Measurements from ENCODE around the gene SLC25A13.
"Not testable (repeated sequence)": the region's sequence is repeated elsewhere in the genome, so short reads cannot be mapped to it uniquely, and the experiment has no call there.

Gene SLC25A13

GRCh38 chr7:96344236-96344635 is 22.3 kb upstream of the SLC25A13 start:
- no peaks in the 10 kb centered on the region for H3K4me1 ChIP-seq (ENCODE audit: insufficient read depth, low read length)
- H3K27me3 ChIP-seq (ENCODE audit: control insufficient read depth in 1 of 2, insufficient read depth in 2 of 2, low read length in 2 of 2): no peaks in the 10 kb centered on the region
- no peak overlapping the region for H3K27ac ChIP-seq (ENCODE audit: low read depth, low read length)
- H3K9ac ChIP-seq (ENCODE audit: low read length): no peak overlapping the region
- no peaks in the 10 kb centered on the region for H3K9me3 ChIP-seq (ENCODE audit: low read length)
- no peak overlapping the region for H3K4me3 ChIP-seq (ENCODE audit: low read depth in 1 of 2, low read length in 2 of 2)
- H3K36me3 ChIP-seq (ENCODE audit: insufficient read depth, low read length): no peaks in the 10 kb centered on the region

GRCh38 chr7:96342049-96342448 is 20.2 kb upstream of the SLC25A13 start:
- Histone ChIP-seq H3K36me3 (ENCODE audit: insufficient read depth, low read length) (no peaks in the 10 kb centered on the region), H3K4me3 (ENCODE audit: low read depth in 1 of 2, low read length in 2 of 2) (no peak overlapping the region), H3K4me1 (ENCODE audit: insufficient read depth, low read length) (no peaks in the 10 kb centered on the region), H3K9ac (ENCODE audit: low read length) (no peak overlapping the region), H3K27ac (ENCODE audit: low read depth, low read length) (no peak overlapping the region), H3K27me3 (ENCODE audit: control insufficient read depth in 1 of 2, insufficient read depth in 2 of 2, low read length in 2 of 2) (no peaks in the 10 kb centered on the region), H3K9me3 (ENCODE audit: low read length) (no peaks in the 10 kb centered on the region)

- H3K4me1 ChIP-seq (ENCODE audit: insufficient read depth, low read length): no peaks in the 10 kb centered on the region
- H3K36me3 ChIP-seq (ENCODE audit: insufficient read depth, low read length): no peaks in the 10 kb centered on the region
- H3K27ac ChIP-seq (ENCODE audit: low read depth, low read length): no peak overlapping the region
- H3K9me3 ChIP-seq (ENCODE audit: low read length): no peaks in the 10 kb centered on the region
- H3K4me3 ChIP-seq (ENCODE audit: low read depth in 1 of 2, low read length in 2 of 2): no peak overlapping the region
- no peaks in the 10 kb centered on the region for H3K27me3 ChIP-seq (ENCODE audit: control insufficient read depth in 1 of 2, insufficient read depth in 2 of 2, low read length in 2 of 2)
- no peak overlapping the region for H3K9ac ChIP-seq (ENCODE audit: low read length)
These were observed 15.6 kb upstream of the SLC25A13 start for GRCh38 chr7:96337519-96337918.

- no peak overlapping the region for H3K4me3 ChIP-seq (ENCODE audit: low read depth in 1 of 2, low read length in 2 of 2)
- H3K9ac ChIP-seq (ENCODE audit: low read length): no peak overlapping the region
- H3K27ac ChIP-seq (ENCODE audit: low read depth, low read length): no peak overlapping the region
- H3K36me3 ChIP-seq (ENCODE audit: insufficient read depth, low read length): no peaks in the 10 kb centered on the region
- no peaks in the 10 kb centered on the region for H3K27me3 ChIP-seq (ENCODE audit: control insufficient read depth in 1 of 2, insufficient read depth in 2 of 2, low read length in 2 of 2)
- H3K9me3 ChIP-seq (ENCODE audit: low read length): no peaks in the 10 kb centered on the region
- H3K4me1 ChIP-seq (ENCODE audit: insufficient read depth, low read length): no peaks in the 10 kb centered on the region
These were observed 10.4 kb upstream of the SLC25A13 start for GRCh38 chr7:96332325-96332724.

GRCh38 chr7:96331775-96332174 is 9.9 kb upstream of the SLC25A13 start:
- Histone ChIP-seq H3K36me3 (ENCODE audit: insufficient read depth, low read length) (no peaks in the 10 kb centered on the region), H3K9ac (ENCODE audit: low read length) (no peak overlapping the region), H3K9me3 (ENCODE audit: low read length) (no peaks in the 10 kb centered on the region)

GRCh38 chr7:96331233-96331632 is 9.3 kb upstream of the SLC25A13 start:
- Histone ChIP-seq H3K4me3 (ENCODE audit: low read depth in 1 of 2, low read length in 2 of 2) (no peak overlapping the region), H3K36me3 (ENCODE audit: insufficient read depth, low read length) (no peaks in the 10 kb centered on the region), H3K9me3 (ENCODE audit: low read length) (no peaks in the 10 kb centered on the region)

More at GRCh38 chr7:96331775-96332174, 9.9 kb upstream of the SLC25A13 start:
- no peaks in the 10 kb centered on the region for H3K4me1 ChIP-seq (ENCODE audit: insufficient read depth, low read length)
- no peaks in the 10 kb centered on the region for H3K27me3 ChIP-seq (ENCODE audit: control insufficient read depth in 1 of 2, insufficient read depth in 2 of 2, low read length in 2 of 2)
- H3K4me3 ChIP-seq (ENCODE audit: low read depth in 1 of 2, low read length in 2 of 2): no peak overlapping the region
- H3K27ac ChIP-seq (ENCODE audit: low read depth, low read length): no peak overlapping the region

GRCh38 chr7:96330193-96330592 is 8.3 kb upstream of the SLC25A13 start:
- no peaks in the 10 kb centered on the region for H3K4me1 ChIP-seq (ENCODE audit: insufficient read depth, low read length)
- H3K27ac ChIP-seq (ENCODE audit: low read depth, low read length): no peak overlapping the region
- H3K9ac ChIP-seq (ENCODE audit: low read length): no peak overlapping the region
- H3K4me3 ChIP-seq (ENCODE audit: low read depth in 1 of 2, low read length in 2 of 2): no peak overlapping the region
- H3K27me3 ChIP-seq (ENCODE audit: control insufficient read depth in 1 of 2, insufficient read depth in 2 of 2, low read length in 2 of 2): no peaks in the 10 kb centered on the region
- H3K9me3 ChIP-seq (ENCODE audit: low read length): no peaks in the 10 kb centered on the region
- no peaks in the 10 kb centered on the region for H3K36me3 ChIP-seq (ENCODE audit: insufficient read depth, low read length)

More at GRCh38 chr7:96331233-96331632, 9.3 kb upstream of the SLC25A13 start:
- Histone ChIP-seq H3K27ac (ENCODE audit: low read depth, low read length) (no peak overlapping the region), H3K4me1 (ENCODE audit: insufficient read depth, low read length) (no peaks in the 10 kb centered on the region), H3K9ac (ENCODE audit: low read length) (no peak overlapping the region), H3K27me3 (ENCODE audit: control insufficient read depth in 1 of 2, insufficient read depth in 2 of 2, low read length in 2 of 2) (no peaks in the 10 kb centered on the region)

GRCh38 chr7:96329241-96329640 is 7.3 kb upstream of the SLC25A13 start:
- Histone ChIP-seq H3K9ac (ENCODE audit: low read length) (no peak overlapping the region), H3K4me1 (ENCODE audit: insufficient read depth, low read length) (no peaks in the 10 kb centered on the region), H3K9me3 (ENCODE audit: low read length) (no peaks in the 10 kb centered on the region), H3K27ac (ENCODE audit: low read depth, low read length) (no peak overlapping the region), H3K27me3 (ENCODE audit: control insufficient read depth in 1 of 2, insufficient read depth in 2 of 2, low read length in 2 of 2) (no peaks in the 10 kb centered on the region), H3K4me3 (ENCODE audit: low read depth in 1 of 2, low read length in 2 of 2) (no peak overlapping the region), H3K36me3 (ENCODE audit: insufficient read depth, low read length) (no peaks in the 10 kb centered on the region)

GRCh38 chr7:96328016-96328415 is 6.1 kb upstream of the SLC25A13 start:
- no peaks in the 10 kb centered on the region for H3K27me3 ChIP-seq (ENCODE audit: control insufficient read depth in 1 of 2, insufficient read depth in 2 of 2, low read length in 2 of 2)
- no peaks in the 10 kb centered on the region for H3K36me3 ChIP-seq (ENCODE audit: insufficient read depth, low read length)
- H3K4me1 ChIP-seq (ENCODE audit: insufficient read depth, low read length): no peaks in the 10 kb centered on the region
- H3K9ac ChIP-seq (ENCODE audit: low read length): no peak overlapping the region
- H3K9me3 ChIP-seq (ENCODE audit: low read length): no peaks in the 10 kb centered on the region
- H3K4me3 ChIP-seq (ENCODE audit: low read depth in 1 of 2, low read length in 2 of 2): no peak overlapping the region
- no peak overlapping the region for H3K27ac ChIP-seq (ENCODE audit: low read depth, low read length)

- Histone ChIP-seq H3K9me3 (ENCODE audit: low read length) (no peaks in the 10 kb centered on the region), H3K4me1 (ENCODE audit: insufficient read depth, low read length) (no peaks in the 10 kb centered on the region), H3K27ac (ENCODE audit: low read depth, low read length) (no peak overlapping the region), H3K4me3 (ENCODE audit: low read depth in 1 of 2, low read length in 2 of 2) (no peak overlapping the region), H3K9ac (ENCODE audit: low read length) (no peak overlapping the region), H3K36me3 (ENCODE audit: insufficient read depth, low read length) (no peaks in the 10 kb centered on the region), H3K27me3 (ENCODE audit: control insufficient read depth in 1 of 2, insufficient read depth in 2 of 2, low read length in 2 of 2) (no peaks in the 10 kb centered on the region)
These were observed 5.5 kb upstream of the SLC25A13 start for GRCh38 chr7:96327429-96327828.

- H3K36me3 ChIP-seq (ENCODE audit: insufficient read depth, low read length); H3K9ac ChIP-seq (ENCODE audit: low read length); H3K9me3 ChIP-seq (ENCODE audit: low read length); H3K4me3 ChIP-seq (ENCODE audit: low read depth in 1 of 2, low read length in 2 of 2); H3K4me1 ChIP-seq (ENCODE audit: insufficient read depth, low read length); H3K27me3 ChIP-seq (ENCODE audit: control insufficient read depth in 1 of 2, insufficient read depth in 2 of 2, low read length in 2 of 2); H3K27ac ChIP-seq (ENCODE audit: low read depth, low read length): not testable (repeated sequence)
These were observed 4.9 kb upstream of the SLC25A13 start for GRCh38 chr7:96326752-96327151.

GRCh38 chr7:96322847-96323461 is 1.1 kb upstream of the SLC25A13 start:
- Histone ChIP-seq H3K9ac (ENCODE audit: low read length) (no peak overlapping the region), H3K4me3 (ENCODE audit: low read depth in 1 of 2, low read length in 2 of 2) (no peak overlapping the region), H3K27me3 (ENCODE audit: control insufficient read depth in 1 of 2, insufficient read depth in 2 of 2, low read length in 2 of 2) (no peaks in the 10 kb centered on the region), H3K27ac (ENCODE audit: low read depth, low read length) (no peak overlapping the region), H3K9me3 (ENCODE audit: low read length) (no peaks in the 10 kb centered on the region), H3K36me3 (ENCODE audit: insufficient read depth, low read length) (no peaks in the 10 kb centered on the region), H3K4me1 (ENCODE audit: insufficient read depth, low read length) (peaks cover 17% of the 10 kb centered on the region)

Measured in muscle layer of colon (tissue), 2 donors.